Stimulated activated CD4-positive, alpha-beta T cell treated with anti-CD3 and anti-CD28 coated beads, TNF-alpha, amount 100 ng/mL, for 48 hours (primary cell): ENCODE data around the gene VTN.
A peak's percentile ranks its signal among the peaks of the same experiment; 100 is the strongest.

Experiments
- DNase-seq, 3 donors: peaks; one replicate each; pipeline ENCODE4 v3.0.0-alpha.2; 2020; ENCODE audit warnings: low read depth in 3 of 3

Gene VTN, protein sequence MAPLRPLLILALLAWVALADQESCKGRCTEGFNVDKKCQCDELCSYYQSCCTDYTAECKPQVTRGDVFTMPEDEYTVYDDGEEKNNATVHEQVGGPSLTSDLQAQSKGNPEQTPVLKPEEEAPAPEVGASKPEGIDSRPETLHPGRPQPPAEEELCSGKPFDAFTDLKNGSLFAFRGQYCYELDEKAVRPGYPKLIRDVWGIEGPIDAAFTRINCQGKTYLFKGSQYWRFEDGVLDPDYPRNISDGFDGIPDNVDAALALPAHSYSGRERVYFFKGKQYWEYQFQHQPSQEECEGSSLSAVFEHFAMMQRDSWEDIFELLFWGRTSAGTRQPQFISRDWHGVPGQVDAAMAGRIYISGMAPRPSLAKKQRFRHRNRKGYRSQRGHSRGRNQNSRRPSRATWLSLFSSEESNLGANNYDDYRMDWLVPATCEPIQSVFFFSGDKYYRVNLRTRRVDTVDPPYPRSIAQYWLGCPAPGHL

GRCh38 chr17:28370035-28370743, at the start of gene VTN:
VTN (minus strand) TSS chr17:28370307; CDS start chr17:28370203, 104 bp downstream.
- DNase-seq = no peak

DNA sequence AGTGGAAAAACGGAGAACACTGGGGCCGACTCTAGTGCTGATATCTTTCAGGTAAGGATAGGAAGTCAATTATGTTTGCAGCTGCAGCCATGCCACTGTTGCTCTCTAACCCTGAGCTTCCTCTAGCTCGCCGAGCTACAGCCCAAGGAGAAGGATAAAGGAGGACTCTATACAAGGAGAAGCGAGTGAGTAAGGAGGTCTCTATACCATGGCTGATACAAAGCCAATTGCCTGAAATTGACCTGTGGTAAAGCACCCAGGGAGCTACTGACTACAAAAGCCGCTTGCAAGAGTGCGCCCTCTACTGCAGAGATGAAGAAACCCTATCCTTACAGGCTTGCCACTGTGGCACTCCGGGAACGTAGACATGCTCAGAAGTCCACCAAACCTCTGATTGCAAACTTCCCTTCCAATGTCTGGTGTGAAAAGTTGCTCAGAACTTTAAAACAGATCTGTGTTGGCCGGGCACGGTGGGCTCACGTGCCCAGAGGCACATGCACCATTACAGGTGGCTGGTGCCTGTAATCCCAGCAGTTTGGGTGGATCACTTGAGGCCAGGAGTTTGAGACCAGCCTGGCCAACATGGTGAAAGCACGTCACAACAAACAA, 46.7 kb upstream of the VTN start:
- peak; percentile 21 to 45 (median 24) for DNase-seq

GRCh38 chr17:28415886-28416285, 45.8 kb upstream of the VTN start:
- no peak for DNase-seq

GRCh38 chr17:28413804-28414203, 43.7 kb upstream of the VTN start:
- no peak for DNase-seq

GRCh38 chr17:28412099-28412498, 42.0 kb upstream of the VTN start:
- no peak for DNase-seq

DNA sequence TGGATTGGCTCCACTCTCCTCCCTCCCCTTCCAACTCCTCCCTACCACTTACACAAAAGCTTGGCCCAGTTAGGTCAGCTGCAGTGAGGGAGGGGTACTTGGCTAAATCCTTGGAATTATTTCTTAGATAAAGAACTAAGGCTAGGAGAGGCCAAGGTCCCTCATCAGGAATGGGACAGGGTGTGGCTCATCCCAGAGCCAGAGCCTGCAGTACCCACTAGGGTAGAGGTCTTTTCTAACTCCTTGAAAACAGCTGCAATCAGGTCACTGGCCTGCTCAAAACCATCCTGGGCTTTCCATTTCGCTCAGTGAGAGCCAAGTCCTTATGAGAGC, 37.8 kb upstream of the VTN start:
- no peak for DNase-seq

DNA sequence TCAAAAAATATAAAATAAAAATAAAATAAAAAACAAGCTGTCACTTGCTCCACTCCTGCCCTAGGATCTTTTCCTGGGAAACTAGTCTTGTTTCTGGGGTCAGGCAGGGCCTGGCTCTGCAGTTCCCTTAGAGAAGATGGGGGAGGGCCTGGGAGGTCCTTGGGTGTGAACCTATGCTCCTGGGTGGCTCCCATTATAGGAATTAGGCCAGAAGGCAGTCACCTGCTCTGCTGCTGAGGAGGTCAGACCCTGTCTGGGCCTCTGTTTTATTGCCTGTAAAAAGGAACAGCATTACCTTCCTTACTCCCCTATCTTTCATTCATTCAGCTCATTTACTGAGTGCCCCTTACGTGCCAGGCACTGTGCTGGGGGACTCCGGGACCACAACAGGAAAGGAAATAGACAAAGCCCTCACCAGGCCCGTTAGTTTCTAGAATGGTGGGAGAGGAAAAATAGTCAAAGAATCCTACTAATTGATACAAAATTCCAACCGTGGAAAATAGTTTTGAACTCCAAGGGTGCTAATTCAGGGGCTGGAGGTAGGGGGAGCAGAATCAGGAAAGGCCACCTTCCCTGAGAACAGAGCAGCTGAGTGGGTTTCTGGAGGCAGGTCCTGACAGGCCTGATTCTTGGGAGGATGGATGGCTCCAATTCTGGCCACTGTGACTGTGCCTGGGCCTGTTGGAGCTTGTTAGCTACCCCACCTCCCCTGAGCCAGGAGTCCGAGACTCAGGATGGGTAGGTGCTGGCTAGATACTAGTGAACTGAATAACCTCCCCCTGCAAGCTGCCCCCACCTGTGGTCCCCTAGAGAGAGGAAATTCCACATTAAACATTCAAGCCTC, 37.2 kb upstream of the VTN start:
- DNase-seq = no peak

GRCh38 chr17:28406473-28406814, 36.3 kb upstream of the VTN start:
- DNase-seq = no peak

- DNase-seq = peak; percentile 29 to 63 (median 33)
Observed at GRCh38 chr17:28405632-28406472, 35.7 kb upstream of the VTN start, which contains the start of gene SLC46A1. SLC46A1 (minus strand) TSS chr17:28406212; CDS start chr17:28406114, 98 bp downstream.

GRCh38 chr17:28404812-28405570, 34.9 kb upstream of the VTN start:
- DNase-seq = no peak

GRCh38 chr17:28404461-28404811, 34.3 kb upstream of the VTN start:
- DNase-seq = no peak

DNA sequence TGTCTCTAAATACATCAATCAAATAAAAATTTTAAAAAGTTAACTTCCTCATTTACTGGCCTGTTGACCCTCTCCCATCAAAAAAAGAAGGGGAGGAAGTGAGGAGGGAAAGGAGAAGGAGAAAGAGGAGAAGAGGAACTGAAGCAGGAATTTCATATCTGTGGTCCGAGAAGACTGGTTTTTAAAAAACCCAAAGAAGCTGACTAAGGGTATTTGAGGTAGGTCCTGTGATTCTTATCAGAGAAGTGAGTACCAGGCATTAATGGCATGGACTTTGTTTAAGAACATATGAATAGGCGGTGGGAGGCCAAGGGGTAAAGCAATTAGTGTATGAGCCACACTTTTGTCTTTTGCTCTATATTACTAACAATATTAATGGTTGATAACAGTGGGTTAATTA, 33.9 kb upstream of the VTN start:
- no peak for DNase-seq

- no peak for DNase-seq
Observed at GRCh38 chr17:28402844-28403243, 32.7 kb upstream of the VTN start.

- no peak for DNase-seq
Observed at GRCh38 chr17:28402224-28402630, 32.1 kb upstream of the VTN start.

GRCh38 chr17:28399808-28400207, 29.7 kb upstream of the VTN start:
- no peak for DNase-seq

GRCh38 chr17:28398280-28398981, 28.3 kb upstream of the VTN start:
- no peak for DNase-seq

GRCh38 chr17:28397687-28398279, 27.7 kb upstream of the VTN start:
- no peak for DNase-seq

DNA sequence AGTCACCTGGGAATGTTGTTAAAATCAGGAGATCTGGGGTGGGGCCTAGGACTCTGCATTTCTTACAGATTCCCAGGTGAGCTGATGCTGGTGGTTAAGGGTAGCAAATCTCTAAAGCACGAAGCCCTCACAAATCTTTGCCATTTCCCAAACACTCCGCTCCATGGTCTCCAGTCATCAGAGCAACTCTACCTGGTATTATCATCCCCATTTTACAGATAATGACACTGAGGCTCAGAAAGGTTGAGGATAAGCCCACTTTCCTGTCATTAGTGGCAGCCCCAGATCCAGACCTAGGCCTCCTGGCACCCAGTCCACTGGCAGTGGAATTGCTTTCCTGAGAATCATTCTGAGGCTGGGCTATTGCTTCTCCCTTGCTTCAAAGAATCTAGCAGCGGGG, 27.2 kb upstream of the VTN start:
- no peak for DNase-seq

DNA sequence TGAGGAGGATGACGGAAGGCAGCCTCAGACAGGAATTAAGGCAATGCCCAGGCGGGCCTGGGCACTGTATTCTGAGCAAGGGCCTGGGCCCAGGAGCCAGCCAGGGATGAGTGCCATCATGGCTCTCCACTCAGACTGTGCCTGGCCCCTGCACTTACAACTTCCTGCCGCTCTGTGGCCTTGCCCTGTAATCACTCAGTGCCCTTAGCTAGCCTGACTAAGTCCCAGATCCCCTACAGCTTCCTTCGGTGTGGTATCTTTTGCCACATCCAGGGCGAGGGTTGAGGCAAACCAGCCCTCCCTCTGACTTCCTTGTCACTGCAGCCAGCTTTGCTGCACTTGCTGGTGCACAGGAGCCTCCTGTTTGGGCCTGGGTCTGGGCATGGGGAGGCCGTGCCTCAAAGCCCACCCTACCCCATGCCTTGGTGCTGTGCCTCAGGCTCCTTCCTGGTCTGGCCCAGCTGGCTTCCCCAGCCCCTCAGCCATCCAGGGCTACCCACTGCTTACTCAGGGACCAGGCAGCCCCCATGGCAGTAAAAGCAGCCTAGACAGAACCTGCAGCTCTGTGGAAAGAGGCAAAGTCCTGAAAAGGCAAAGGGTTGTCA, 26.6 kb upstream of the VTN start:
- no peak for DNase-seq
